SH-SY5Y (cell line): Measurements from ENCODE around the gene ZDHHC8.

Source experiments
- GATA2 ChIP-seq: IDR thresholded peaks from 2 replicates; pipeline ENCODE4 v1.6.1; 2011; ENCODE audit warnings: mild to moderate bottlenecking, low read depth, low read length
- GATA3 ChIP-seq: IDR thresholded peaks from 2 replicates; pipeline ENCODE4 v1.6.1; 2011; ENCODE audit warnings: low read depth, mild to moderate bottlenecking, low read length, moderate library complexity

DNA sequence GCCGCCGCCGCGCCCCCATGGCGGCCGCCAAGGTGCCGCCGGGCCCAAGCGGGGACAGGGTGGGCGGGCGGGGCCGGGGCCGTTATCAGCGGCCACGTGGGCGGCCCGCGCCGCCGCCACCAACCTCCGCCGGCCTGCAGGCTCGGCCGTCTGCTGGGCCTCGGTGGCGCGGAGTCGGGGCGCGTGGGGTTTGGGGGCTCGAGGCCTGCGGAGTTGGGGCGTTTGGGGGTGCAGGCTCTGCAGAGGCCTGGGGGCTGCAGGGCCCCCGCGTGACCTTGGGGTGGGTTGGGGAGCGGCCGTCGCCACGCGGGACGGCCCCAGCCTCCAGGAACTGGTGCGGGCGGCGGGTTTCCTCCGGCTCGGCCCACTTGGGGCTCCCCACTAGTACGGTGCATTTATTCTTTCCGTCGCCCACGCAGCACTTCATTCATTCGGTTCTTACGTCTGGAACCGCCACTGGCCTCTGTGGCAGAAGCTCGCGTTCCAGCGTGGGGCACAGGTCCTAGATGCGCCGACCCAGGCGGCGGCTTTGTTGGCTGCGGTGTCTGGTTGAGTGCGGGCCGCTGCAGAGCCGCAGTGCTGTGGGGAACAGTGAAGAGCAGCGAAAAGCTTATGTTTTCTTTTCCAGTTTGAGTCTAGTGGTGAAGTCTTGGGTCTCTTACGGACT lies 13.8 kb upstream of the ZDHHC8 start:
- TF ChIP-seq GATA2 (no peak), GATA3 (no peak)
